ENCODE measurements around the gene MYCBP. TPM values are rescaled to one million over a fixed set of nuclear protein-coding genes. Genes with fewer than 3 reads are reported as not detected.

Gene MYCBP, protein sequence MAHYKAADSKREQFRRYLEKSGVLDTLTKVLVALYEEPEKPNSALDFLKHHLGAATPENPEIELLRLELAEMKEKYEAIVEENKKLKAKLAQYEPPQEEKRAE
- total RNA-seq: 22.0 and 27.0 TPM in 2 replicates

DNA sequence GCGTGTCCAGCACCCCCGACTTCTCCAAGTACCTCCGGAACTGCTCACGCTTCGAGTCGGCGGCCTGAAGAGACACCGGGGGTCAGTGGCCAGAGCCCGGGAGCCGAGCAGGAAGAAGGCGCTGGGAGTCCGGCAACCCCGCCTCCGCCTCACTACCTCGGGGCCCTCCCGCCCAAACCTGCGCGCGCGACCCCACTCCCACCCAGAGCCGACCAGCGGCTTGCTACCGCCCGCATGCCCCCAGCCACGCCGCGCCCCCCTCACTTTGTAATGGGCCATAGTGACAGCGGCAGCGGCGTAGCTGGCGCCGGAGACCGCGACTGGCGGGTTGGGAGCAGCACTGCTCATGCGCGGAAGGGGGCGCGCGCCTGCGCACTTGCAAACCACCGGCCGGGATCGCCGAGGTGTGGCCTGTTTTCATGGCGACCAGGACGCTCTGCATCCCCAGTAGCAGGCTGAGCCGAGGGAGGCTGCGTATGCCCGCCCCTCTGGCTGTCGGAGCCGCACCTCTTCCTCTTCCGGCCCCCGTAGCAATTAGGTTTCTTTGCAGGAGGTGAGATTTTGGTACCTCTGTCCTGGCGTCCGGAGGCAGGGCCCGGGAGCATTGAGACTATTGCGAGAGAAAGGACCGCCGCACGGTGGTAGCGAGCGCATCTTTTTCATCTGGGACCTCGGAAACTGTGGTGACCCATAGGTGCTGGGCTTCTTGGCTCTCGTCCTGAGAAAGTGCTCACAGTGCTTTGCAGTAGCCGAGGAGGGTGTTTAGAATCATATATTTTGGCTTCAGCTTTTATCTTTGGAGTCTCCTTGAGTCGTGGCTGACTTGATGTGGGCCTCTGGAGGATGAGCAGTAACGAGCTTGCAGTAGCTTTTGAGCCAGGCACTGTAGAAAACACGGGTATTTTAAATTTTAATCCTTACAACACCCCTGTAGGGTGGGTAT is at the start of gene MYCBP:
Gene MYCBP, minus strand, starts transcription at position 322 of the 943 bp plus-strand sequence. Its CDS starts 43 bp downstream, at position 279.

DNA sequence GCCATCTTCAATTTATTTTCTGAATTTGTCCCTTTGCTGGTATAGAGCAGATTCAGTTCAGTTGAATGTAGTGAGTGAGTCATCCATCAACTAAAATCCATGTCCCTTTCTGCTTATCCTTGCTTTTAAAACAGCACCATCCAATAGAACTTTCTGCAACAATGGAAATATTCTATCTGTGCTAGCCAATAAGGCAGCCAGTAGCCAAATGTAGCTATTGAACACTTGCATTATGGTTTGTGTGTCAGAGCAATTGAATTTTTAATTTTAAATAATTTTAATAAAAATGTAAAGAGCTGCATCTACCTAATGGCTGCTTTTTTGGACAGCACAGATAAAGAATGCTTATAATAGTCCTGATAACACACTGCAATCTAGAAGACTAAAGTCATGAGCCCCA is 8.3 kb upstream of the MYCBP start, which contains the start of gene GJA9:
Gene GJA9, minus strand, starts transcription at position 101 of the 400 bp plus-strand sequence. CDS start 5,489 bp downstream, outside the sequence.

DNA sequence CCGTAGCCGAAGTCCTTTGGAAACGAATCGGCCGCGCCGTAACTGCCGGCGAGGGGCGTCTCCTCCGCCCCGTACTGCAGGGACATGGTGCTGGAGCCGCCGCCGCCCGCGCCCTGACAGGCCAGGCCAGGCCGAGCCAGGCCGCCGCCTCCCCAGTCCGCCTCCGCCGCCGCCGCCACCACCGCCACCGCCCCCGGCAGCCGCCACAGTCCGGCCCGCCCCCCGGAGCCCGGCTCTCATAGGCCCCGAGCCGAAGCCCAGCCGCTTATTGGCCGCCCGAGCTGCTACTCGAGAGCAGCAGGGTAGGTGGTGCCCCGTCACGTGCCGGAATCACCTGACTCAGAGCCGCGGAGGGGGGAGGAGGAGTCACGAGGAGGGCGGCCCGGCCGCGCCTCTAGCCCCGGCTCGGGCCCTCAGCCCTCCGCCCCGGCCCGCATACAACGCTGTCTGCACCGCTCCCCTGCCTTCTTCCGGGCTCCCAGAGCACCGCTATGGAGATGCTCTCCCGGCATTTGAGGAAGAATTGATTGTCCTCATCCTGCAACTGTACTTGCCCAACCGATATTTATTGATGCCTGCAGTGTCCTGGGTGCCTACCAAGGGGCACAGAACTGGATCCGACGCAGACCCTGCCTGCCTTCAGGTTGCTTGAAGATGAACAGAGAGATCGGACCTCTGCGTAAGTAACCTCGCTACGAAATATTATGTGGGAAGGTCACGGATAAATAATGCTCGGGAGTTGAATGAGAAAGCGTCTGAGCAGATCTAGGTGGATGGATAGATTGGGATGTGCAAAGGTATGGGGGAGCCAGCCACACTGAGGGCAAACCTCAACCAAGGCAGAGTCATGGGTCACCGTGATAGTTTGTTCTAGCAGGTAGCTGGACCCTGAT is 13.3 kb downstream of the MYCBP start, which contains the start of gene RRAGC:
Gene RRAGC, minus strand, starts transcription at position 212 of the 893 bp plus-strand sequence. Its CDS starts 126 bp downstream, at position 86.

Other genes starting within 250 kb of the MYCBP start
- gene RRAGC, start 13.6 kb downstream of the MYCBP start, total RNA-seq: 20.0 and 20.8 TPM in 2 replicates
- not detected in 2 replicates for gene GJA9, start 8.2 kb upstream of the MYCBP start, total RNA-seq
- 0.59 and 0.87 TPM in 2 replicates for gene RHBDL2, start 68.5 kb upstream of the MYCBP start, total RNA-seq
- 31.0 and 31.4 TPM in 2 replicates for gene AKIRIN1, start 117.9 kb upstream of the MYCBP start, total RNA-seq
- 603 and 667 TPM in 2 replicates for gene NDUFS5, start 153.0 kb upstream of the MYCBP start, total RNA-seq

All from mammary microvascular endothelial cell (primary cell).